ENCODE measurements around the gene USP22.

GRCh38 chr17:21017861-21018260 is 24.9 kb downstream of the USP22 start:
- no peak for TF ChIP-seq CTCF (IDR thresholded peaks at IDR 0.05; ENCODE audit: low read length)
- no peak for TF ChIP-seq EZH2 (optimal IDR thresholded peaks at IDR 0.05; ENCODE audit: low read depth, low read length)
